Measurements from ENCODE around the gene ART5. TPM values are rescaled to one million over a fixed set of nuclear protein-coding genes. Genes with fewer than 3 reads are reported as not detected.
"Not testable (repeated sequence)": the region's sequence is repeated elsewhere in the genome, so short reads cannot be mapped to it uniquely, and the experiment has no call there.

The ART5 gene
- total RNA-seq, 1 experiment from 2014 or later: 1.1 TPM

DNA sequence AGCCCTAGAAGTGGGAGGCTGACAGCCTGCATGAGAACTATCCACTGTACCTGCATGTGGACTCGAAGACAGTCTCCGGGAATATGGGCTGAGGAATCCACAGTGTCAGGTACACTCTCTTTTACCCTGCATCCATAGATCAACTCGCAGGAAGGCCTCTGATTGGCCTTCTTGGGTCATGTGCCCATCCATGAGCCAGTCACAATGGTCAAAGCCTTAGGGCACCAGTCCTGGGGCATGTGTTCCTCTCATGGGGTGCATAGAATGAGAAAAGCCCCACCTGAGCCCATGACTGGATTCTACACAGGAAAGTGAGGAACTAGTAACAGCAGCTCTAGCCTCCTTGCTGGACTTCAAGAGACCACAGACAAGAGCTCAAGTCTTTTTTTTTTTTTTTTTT lies 13.8 kb upstream of the ART5 start:
- Histone ChIP-seq H3K36me3 (ENCODE audit: control insufficient read depth, insufficient read depth, low read length) (no peaks in the 10 kb centered on the region), H3K4me3 (ENCODE audit: low read depth, low read length) (no peak overlapping the region), H3K27me3 (replicated peaks; ENCODE audit: control insufficient read depth, insufficient read depth, low read length) (no peaks in the 10 kb centered on the region), H3K4me1 (no peaks in the 10 kb centered on the region), H3K9me3 (0 out of 2 replicates have a peak, but pooled peaks cover 2% of the 10 kb centered on the region)
- peaks cover 8% of the 10 kb centered on the region for H3K27me3 Mint-ChIP-seq (ENCODE audit: insufficient read depth, unreplicated experiment)
- intact Hi-C loops (cut with micrococcal nuclease; ENCODE audit: unreplicated experiment): no loop called here
- no peak overlapping the region for H3K4me3 Mint-ChIP-seq (ENCODE audit: unreplicated experiment)
- H3K4me1 Mint-ChIP-seq (ENCODE audit: low read depth, unreplicated experiment): no peaks in the 10 kb centered on the region
- H3K9me3 Mint-ChIP-seq (ENCODE audit: unreplicated experiment): no peaks in the 10 kb centered on the region
- POLR2A ChIA-PET: interaction anchor here (0.6 kb wide), 1 partner anchor 277 kb away, joined by 5 read pairs; no protein-coding TSS in a partner anchor
- TF ChIP-seq, protein P1, sequence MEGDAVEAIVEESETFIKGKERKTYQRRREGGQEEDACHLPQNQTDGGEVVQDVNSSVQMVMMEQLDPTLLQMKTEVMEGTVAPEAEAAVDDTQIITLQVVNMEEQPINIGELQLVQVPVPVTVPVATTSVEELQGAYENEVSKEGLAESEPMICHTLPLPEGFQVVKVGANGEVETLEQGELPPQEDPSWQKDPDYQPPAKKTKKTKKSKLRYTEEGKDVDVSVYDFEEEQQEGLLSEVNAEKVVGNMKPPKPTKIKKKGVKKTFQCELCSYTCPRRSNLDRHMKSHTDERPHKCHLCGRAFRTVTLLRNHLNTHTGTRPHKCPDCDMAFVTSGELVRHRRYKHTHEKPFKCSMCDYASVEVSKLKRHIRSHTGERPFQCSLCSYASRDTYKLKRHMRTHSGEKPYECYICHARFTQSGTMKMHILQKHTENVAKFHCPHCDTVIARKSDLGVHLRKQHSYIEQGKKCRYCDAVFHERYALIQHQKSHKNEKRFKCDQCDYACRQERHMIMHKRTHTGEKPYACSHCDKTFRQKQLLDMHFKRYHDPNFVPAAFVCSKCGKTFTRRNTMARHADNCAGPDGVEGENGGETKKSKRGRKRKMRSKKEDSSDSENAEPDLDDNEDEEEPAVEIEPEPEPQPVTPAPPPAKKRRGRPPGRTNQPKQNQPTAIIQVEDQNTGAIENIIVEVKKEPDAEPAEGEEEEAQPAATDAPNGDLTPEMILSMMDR (IDR thresholded peaks at IDR 0.05; ENCODE audit: insufficient read depth in 1 of 2, low read depth in 1 of 2, low read length in 1 of 2, severe bottlenecking in 1 of 2, unreplicated experiment in 1 of 2): no peak
- peaks cover 3% of the 10 kb centered on the region for H3K36me3 Mint-ChIP-seq (ENCODE audit: insufficient read depth, unreplicated experiment)
- no TSS peak for BruUV-seq (replicated peaks)
- CTCF ChIA-PET: no interaction called here
- DNase-seq: no peak
- H3K27ac Mint-ChIP-seq (ENCODE audit: unreplicated experiment): no peak overlapping the region

DNA sequence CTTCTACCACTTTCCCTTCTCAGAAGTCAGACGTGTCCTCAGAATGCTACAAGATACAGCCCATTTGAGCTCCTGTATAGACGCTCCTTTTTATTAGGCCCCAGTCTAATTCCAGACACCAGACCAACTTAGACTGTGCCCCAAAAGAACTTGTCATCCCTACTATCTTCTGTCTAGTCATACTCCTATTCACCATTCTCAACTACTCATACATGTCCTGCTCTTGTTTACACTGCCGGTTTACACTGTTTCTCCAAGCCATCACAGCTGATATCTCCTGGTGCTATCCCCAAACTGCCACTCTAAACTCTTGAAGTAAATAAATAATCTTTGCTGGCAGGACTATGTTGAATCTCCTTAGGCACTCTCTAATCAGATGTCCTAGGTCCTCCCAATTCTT lies 10.7 kb upstream of the ART5 start:
- H3K27me3 Mint-ChIP-seq (ENCODE audit: insufficient read depth, unreplicated experiment): peaks cover 24% of the 10 kb centered on the region
- H3K9me3 Mint-ChIP-seq (ENCODE audit: unreplicated experiment); BruUV-seq (replicated peaks); H3K27me3 ChIP-seq (replicated peaks; ENCODE audit: control insufficient read depth, insufficient read depth, low read length); CTCF ChIA-PET; POLR2A ChIA-PET; H3K4me1 ChIP-seq; H3K4me3 Mint-ChIP-seq (ENCODE audit: unreplicated experiment); H3K36me3 ChIP-seq (ENCODE audit: control insufficient read depth, insufficient read depth, low read length); H3K27ac Mint-ChIP-seq (ENCODE audit: unreplicated experiment); intact Hi-C loops (cut with micrococcal nuclease; ENCODE audit: unreplicated experiment); H3K36me3 Mint-ChIP-seq (ENCODE audit: insufficient read depth, unreplicated experiment); H3K4me1 Mint-ChIP-seq (ENCODE audit: low read depth, unreplicated experiment); H3K9me3 ChIP-seq; DNase-seq; H3K4me3 ChIP-seq (ENCODE audit: low read depth, low read length): not testable (repeated sequence)

DNA sequence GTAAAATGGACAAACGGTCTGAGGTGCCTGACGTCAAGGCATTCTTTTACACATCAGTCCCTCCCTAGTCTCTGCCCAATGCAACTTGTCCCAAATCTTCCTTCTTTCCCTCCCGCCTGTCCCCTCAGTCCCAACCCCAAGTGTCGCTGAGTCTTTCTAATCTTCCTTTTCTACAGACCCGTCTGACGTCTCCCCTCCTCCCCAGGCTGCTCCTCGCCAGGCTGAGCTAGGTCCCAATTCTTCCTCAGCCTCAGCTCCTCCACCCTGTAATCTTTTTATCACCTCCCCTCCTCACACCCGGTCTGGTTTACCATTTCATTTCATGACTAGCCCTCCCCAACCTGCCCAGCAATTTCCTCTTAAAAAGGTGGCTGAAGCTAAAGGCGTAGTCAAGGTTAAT lies 7.6 kb upstream of the ART5 start:
- H3K36me3 Mint-ChIP-seq (ENCODE audit: insufficient read depth, unreplicated experiment); H3K9me3 Mint-ChIP-seq (ENCODE audit: unreplicated experiment); H3K9me3 ChIP-seq; BruUV-seq (replicated peaks); H3K4me3 ChIP-seq (ENCODE audit: low read depth, low read length); H3K4me3 Mint-ChIP-seq (ENCODE audit: unreplicated experiment); H3K27me3 ChIP-seq (replicated peaks; ENCODE audit: control insufficient read depth, insufficient read depth, low read length); intact Hi-C loops (cut with micrococcal nuclease; ENCODE audit: unreplicated experiment); CTCF ChIA-PET; H3K4me1 Mint-ChIP-seq (ENCODE audit: low read depth, unreplicated experiment); DNase-seq; POLR2A ChIA-PET; H3K27ac Mint-ChIP-seq (ENCODE audit: unreplicated experiment); H3K4me1 ChIP-seq; H3K36me3 ChIP-seq (ENCODE audit: control insufficient read depth, insufficient read depth, low read length): not testable (repeated sequence)
- H3K27me3 Mint-ChIP-seq (ENCODE audit: insufficient read depth, unreplicated experiment): peaks cover 24% of the 10 kb centered on the region

DNA sequence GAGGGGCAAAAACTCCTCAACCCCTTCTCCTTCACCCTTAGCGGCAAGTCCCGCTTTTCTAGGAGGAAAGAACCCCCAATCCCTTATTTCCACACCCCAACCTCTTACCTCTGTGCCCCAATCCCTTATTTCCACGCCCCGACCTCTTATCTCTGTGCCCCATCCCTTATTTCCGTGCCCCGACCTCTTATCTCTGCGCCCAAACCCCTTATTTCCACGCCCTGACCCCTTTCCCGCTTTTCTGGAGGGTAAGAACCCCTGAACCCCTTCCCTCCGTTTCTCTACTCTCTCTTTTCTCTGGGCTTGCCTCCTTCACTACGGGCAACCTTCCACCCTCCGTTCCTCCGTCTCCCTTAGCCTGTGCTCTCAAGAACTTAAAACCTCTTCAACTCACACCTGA lies 7.1 kb upstream of the ART5 start:
- H3K9me3 Mint-ChIP-seq (ENCODE audit: unreplicated experiment); POLR2A ChIA-PET; H3K4me1 ChIP-seq; DNase-seq; H3K27ac Mint-ChIP-seq (ENCODE audit: unreplicated experiment); H3K36me3 Mint-ChIP-seq (ENCODE audit: insufficient read depth, unreplicated experiment); H3K4me3 ChIP-seq (ENCODE audit: low read depth, low read length); H3K4me1 Mint-ChIP-seq (ENCODE audit: low read depth, unreplicated experiment); H3K4me3 Mint-ChIP-seq (ENCODE audit: unreplicated experiment); BruUV-seq (replicated peaks); intact Hi-C loops (cut with micrococcal nuclease; ENCODE audit: unreplicated experiment); H3K36me3 ChIP-seq (ENCODE audit: control insufficient read depth, insufficient read depth, low read length); H3K9me3 ChIP-seq; CTCF ChIA-PET; H3K27me3 ChIP-seq (replicated peaks; ENCODE audit: control insufficient read depth, insufficient read depth, low read length): not testable (repeated sequence)
- H3K27me3 Mint-ChIP-seq (ENCODE audit: insufficient read depth, unreplicated experiment): peaks cover 24% of the 10 kb centered on the region
